Measurements from ENCODE around the gene GPT2.

GPT2 gene

GRCh38 chr16:46972429-46973206, 88.5 kb downstream of the GPT2 start:
- DNase-seq: peak; percentile 45

GRCh38 chr16:46973207-46973995, 89.2 kb downstream of the GPT2 start, which contains the start of gene DNAJA2:
DNAJA2 (minus strand) TSS chr16:46973674; CDS start chr16:46973572, 102 bp downstream.
- DNase-seq: peak; percentile 87

DNA sequence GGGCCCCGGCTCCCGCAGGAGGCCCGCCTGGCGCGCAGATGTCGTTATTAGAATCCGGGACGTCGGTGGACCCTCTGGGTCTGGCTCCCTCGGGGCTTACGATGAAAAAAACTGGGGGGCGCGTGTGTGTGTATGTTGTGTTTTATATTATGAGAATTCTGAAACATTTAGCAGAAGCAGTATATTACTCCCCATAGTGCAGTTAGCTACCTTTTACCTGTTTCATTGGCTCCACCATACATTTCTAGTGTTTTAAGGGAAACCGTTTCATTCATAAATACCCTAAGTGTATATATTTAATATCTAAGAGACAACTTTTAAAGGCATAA, 89.8 kb downstream of the GPT2 start:
- no peak for DNase-seq

DNA sequence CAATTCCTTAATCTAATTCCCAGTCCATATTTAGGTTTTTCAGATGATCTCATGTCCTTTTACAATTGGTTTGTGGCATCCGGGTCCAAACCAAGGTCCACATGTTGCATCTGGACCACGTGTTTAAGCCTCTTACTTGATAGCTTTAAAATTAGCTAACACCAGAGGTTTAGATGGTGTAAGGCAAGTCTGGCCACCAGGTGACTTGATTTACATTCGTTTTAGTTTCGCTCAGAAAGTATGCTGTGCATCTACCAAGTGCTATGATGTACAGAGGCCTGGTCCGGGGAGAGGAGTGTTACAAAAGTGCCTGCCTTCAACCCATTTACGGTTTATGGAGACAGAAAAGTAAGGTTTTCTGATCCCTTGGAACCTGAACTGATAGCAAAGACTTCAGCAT, 90.2 kb downstream of the GPT2 start:
- DNase-seq: no peak

GRCh38 chr16:46975165-46975564, 91.0 kb downstream of the GPT2 start:
- no peak for DNase-seq

GRCh38 chr16:46975908-46976470, 91.8 kb downstream of the GPT2 start:
- DNase-seq: no peak

DNA sequence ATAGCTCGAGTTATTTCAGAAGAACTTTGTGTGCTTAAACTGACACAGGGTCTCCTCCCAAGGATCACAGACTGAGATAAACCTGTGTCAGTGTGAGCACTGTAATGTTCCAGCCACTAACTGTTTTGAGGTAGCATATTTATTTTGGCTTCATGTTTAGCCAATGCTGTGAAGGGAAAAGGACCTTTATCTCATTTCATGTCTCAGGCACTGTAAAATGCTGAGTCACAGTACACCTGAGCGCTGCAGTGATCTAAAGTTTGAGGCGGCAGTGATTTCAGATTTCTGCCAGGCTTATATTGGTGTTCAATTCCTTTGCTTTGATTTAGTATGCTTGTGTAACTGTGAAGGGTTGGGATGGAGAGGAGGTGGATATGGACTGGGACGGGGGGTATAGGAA, 92.4 kb downstream of the GPT2 start:
- DNase-seq: no peak

Data from EL (cell line).